Measurements from ENCODE around the gene CDK6.

CDK6 gene

DNA sequence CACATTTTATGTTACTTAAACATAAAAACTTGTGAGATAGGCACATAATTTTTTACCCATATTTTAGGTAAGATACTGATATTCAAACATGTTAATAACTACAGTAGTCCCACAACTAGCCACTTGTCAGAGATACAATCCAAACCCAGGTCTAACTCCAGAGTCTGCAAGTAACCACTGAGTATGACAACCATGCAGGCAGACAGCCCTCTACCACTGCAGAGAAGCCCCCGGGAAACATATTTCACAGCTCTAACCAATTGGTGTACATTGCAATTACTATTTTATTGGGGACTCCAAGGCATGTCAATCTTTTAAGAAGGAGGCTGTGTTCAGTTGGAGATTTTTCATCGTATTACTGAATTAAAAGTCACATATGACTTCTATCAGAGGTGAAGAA is 139.0 kb downstream of the CDK6 start:
- Mint-ChIP-seq H3K4me3 (no peak overlapping the region), H3K36me3 (ENCODE audit: low read depth) (peaks cover 38% of the 10 kb centered on the region), H3K27ac (peak overlapping the region; percentile 61), H3K27me3 (ENCODE audit: low read depth) (no peaks in the 10 kb centered on the region), H3K9me3 (peaks cover 6% of the 10 kb centered on the region), H3K4me1 (ENCODE audit: low read depth) (peaks cover 27% of the 10 kb centered on the region)
- no peak for DNase-seq (ENCODE audit: low spot score)

DNA sequence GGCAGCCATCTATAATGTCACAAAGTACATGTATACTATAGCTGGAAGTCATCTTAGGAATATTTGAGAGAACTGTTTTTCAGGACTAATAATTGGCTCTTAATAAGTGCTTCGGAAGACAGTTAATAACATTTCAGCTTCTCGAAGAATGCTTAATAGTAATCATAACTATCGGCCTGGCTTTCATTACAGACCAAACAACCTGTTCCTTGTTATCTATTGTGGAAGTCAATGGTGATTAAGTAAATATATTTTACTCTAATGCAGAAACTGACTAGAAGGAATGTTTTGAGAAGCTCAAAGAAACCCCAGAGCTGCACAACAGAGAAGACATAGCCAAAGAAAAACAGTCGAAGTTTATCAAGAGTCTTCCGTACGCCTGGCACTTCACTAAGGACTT is 139.4 kb downstream of the CDK6 start:
- H3K4me1 Mint-ChIP-seq (ENCODE audit: low read depth) = peaks cover 31% of the 10 kb centered on the region
- H3K27ac Mint-ChIP-seq = peak overlapping the region; percentile 61
- no peaks in the 10 kb centered on the region for H3K27me3 Mint-ChIP-seq (ENCODE audit: low read depth)
- peaks cover 37% of the 10 kb centered on the region for H3K36me3 Mint-ChIP-seq (ENCODE audit: low read depth)
- no peak for DNase-seq (ENCODE audit: low spot score)
- H3K4me3 Mint-ChIP-seq = no peak overlapping the region
- H3K9me3 Mint-ChIP-seq = peaks cover 6% of the 10 kb centered on the region

DNA sequence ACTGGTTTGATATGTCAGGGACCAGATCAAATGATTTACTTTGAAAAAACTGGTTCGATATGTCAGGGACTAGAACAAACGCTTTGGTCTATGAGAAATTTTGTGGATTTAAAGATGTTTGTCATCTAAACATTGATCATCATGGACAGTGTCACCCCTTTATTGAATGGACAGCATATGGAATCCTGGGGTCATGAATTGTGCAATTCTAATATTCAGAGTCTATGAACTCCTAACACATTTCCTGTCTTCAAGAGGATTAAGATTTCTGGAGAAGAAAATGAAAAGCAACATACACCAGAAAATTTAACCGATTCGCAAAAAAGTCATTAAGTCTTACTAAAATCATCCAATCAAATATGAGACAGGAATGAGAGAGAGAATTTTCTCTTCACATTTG is 139.8 kb downstream of the CDK6 start:
- Mint-ChIP-seq H3K27me3 (ENCODE audit: low read depth) (no peaks in the 10 kb centered on the region), H3K4me3 (no peak overlapping the region), H3K27ac (no peak overlapping the region), H3K9me3 (peaks cover 6% of the 10 kb centered on the region), H3K36me3 (ENCODE audit: low read depth) (peaks cover 36% of the 10 kb centered on the region), H3K4me1 (ENCODE audit: low read depth) (peaks cover 35% of the 10 kb centered on the region)
- no peak for DNase-seq (ENCODE audit: low spot score)

GRCh38 chr7:92695308-92696261 is 140.8 kb downstream of the CDK6 start:
- Mint-ChIP-seq H3K36me3 (ENCODE audit: low read depth) (peaks cover 33% of the 10 kb centered on the region), H3K4me1 (ENCODE audit: low read depth) (peaks cover 40% of the 10 kb centered on the region), H3K27me3 (ENCODE audit: low read depth) (no peaks in the 10 kb centered on the region), H3K9me3 (peaks cover 6% of the 10 kb centered on the region), H3K27ac (peak overlapping the region; percentile 32), H3K4me3 (peak overlapping the region; percentile 64)
- no peak for DNase-seq (ENCODE audit: low spot score)

- peaks cover 45% of the 10 kb centered on the region for H3K36me3 Mint-ChIP-seq (ENCODE audit: low read depth)
- peaks cover 12% of the 10 kb centered on the region for H3K9me3 Mint-ChIP-seq
- H3K4me1 Mint-ChIP-seq (ENCODE audit: low read depth) = peaks cover 45% of the 10 kb centered on the region
- H3K4me3 Mint-ChIP-seq = no peak overlapping the region
- no peaks in the 10 kb centered on the region for H3K27me3 Mint-ChIP-seq (ENCODE audit: low read depth)
- no peak for DNase-seq (ENCODE audit: low spot score)
- no peak overlapping the region for H3K27ac Mint-ChIP-seq
Measured at GRCh38 chr7:92694211-92694610, 142.2 kb downstream of the CDK6 start.

DNA sequence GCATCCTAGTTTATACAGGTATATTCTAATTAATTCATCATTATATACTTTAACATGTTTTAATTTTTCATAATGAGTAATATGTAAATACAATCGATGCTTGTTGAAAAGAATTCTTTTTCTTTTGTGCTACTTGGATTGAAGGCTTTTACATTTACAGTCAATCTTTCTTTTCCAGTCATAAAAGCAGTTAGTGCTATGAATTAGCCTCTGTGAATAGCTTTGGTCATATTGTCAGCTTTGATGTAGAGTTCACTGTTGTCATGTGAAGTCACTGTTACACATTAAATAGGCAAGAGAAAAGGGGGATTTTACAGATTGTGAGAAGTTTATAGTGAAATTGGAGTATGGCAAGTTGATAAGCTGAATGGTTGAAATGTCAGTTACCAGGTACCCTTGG is 142.9 kb downstream of the CDK6 start:
- Mint-ChIP-seq H3K4me3 (no peak overlapping the region), H3K27me3 (ENCODE audit: low read depth) (no peaks in the 10 kb centered on the region), H3K36me3 (ENCODE audit: low read depth) (peaks cover 51% of the 10 kb centered on the region), H3K27ac (no peak overlapping the region), H3K9me3 (peaks cover 19% of the 10 kb centered on the region), H3K4me1 (ENCODE audit: low read depth) (peaks cover 45% of the 10 kb centered on the region)
- no peak for DNase-seq (ENCODE audit: low spot score)

DNA sequence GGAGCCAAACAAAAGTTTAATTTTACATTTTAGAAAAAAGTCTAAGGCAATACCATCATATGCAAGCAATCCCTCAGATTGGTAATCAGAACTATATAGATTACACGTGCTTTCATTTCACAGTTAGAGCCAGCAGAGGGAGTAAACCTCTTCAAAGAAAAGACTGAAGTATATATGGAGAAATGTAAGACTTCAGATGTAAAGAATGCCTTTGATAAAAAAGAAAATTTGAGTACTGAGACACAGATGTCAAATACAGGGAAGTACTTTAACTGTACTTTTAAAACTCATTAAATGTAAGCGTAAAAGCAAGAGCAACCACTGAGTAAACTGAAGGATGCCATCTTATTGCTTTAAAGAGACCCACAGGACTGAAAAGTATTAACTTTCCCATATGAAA is 144.8 kb downstream of the CDK6 start:
- Mint-ChIP-seq H3K27me3 (ENCODE audit: low read depth) (no peaks in the 10 kb centered on the region), H3K4me3 (peak overlapping the region; percentile 24), H3K27ac (peak overlapping the region; percentile 72), H3K9me3 (peaks cover 19% of the 10 kb centered on the region), H3K36me3 (ENCODE audit: low read depth) (peaks cover 62% of the 10 kb centered on the region), H3K4me1 (ENCODE audit: low read depth) (peaks cover 52% of the 10 kb centered on the region)
- no peak for DNase-seq (ENCODE audit: low spot score)

DNA sequence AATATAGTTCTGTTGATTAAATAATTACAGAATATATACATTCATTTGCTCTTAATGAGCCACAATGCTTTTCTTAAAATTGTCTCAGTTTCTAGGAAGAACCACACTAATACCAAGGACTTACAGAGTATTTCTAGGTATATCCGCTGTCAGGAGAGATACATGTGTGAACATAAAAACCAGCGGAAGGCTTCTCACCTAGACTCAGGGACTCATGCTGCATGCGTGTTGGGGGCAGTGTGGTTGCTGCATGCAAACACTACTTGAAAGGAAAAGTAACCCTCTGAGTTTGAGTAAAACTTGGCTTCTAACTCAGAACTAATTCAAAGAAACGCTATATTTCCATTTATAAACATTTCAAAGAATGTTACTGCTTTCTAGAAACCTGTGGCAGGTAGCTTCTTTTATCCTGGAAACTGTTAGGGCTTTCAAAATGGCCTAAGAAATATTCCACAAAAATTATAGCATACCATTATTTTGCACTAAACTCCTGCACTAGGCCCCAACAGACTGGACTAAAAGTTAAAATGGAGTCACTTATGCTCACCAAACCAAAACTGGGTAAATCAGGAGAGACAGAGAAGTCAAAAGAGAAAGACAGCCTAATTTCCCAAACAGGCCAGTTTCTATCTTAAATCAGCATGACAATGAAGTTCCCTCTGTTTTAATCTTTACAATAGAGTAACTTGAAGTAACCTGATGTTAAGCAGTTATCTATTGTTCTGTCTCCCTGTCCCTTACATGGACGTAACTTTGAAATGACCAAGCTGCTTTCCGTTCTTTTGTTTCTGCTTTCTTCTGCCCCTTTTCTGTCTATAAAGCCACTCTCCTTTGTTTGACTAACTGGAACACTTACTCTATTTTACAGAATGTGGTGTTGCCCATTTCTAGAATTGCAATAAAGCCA is 151.0 kb downstream of the CDK6 start:
- Mint-ChIP-seq H3K4me3 (peak overlapping the region; percentile 47), H3K36me3 (ENCODE audit: low read depth) (peaks cover 78% of the 10 kb centered on the region), H3K9me3 (peaks cover 13% of the 10 kb centered on the region), H3K27me3 (ENCODE audit: low read depth) (no peaks in the 10 kb centered on the region), H3K27ac (peak overlapping the region; percentile 90), H3K4me1 (ENCODE audit: low read depth) (peaks cover 75% of the 10 kb centered on the region)
- DNase-seq (ENCODE audit: low spot score) = peak; percentile 75

GRCh38 chr7:92684274-92684673 is 152.1 kb downstream of the CDK6 start:
- Mint-ChIP-seq H3K27me3 (ENCODE audit: low read depth) (no peaks in the 10 kb centered on the region), H3K9me3 (peaks cover 8% of the 10 kb centered on the region), H3K4me1 (ENCODE audit: low read depth) (peaks cover 70% of the 10 kb centered on the region), H3K4me3 (peak overlapping the region; percentile 47), H3K27ac (peak overlapping the region; percentile 90), H3K36me3 (ENCODE audit: low read depth) (peaks cover 70% of the 10 kb centered on the region)
- DNase-seq (ENCODE audit: low spot score) = no peak

- H3K36me3 Mint-ChIP-seq (ENCODE audit: low read depth) = peaks cover 73% of the 10 kb centered on the region
- peak overlapping the region; percentile 47 for H3K4me3 Mint-ChIP-seq
- peaks cover 8% of the 10 kb centered on the region for H3K9me3 Mint-ChIP-seq
- no peak for DNase-seq (ENCODE audit: low spot score)
- H3K27ac Mint-ChIP-seq = peak overlapping the region; percentile 90
- H3K4me1 Mint-ChIP-seq (ENCODE audit: low read depth) = peaks cover 82% of the 10 kb centered on the region
- H3K27me3 Mint-ChIP-seq (ENCODE audit: low read depth) = no peaks in the 10 kb centered on the region
Measured at GRCh38 chr7:92682903-92683539, 153.4 kb downstream of the CDK6 start.

DNA sequence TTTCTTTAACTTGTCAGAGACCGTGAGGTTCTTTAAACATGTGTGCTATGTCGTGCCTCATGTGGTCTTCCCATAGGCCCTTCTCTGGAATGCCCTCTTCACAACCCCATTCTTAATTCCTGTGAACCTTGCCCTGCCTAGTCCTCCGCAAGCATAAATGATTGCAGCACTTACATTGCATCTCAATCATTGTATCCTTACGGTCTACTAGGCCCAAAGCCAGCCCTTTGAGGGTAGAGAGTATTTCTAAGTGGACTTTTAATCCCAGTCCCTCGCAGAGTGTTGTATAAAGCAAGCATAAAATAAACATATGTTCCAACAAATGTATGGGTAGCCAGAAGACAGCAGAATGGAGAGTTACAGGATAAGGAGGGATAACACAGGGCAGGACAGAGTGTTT is 154.0 kb downstream of the CDK6 start:
- Mint-ChIP-seq H3K9me3 (peaks cover 8% of the 10 kb centered on the region), H3K4me3 (peak overlapping the region; percentile 44), H3K36me3 (ENCODE audit: low read depth) (peaks cover 67% of the 10 kb centered on the region), H3K27ac (peak overlapping the region; percentile 90), H3K27me3 (ENCODE audit: low read depth) (no peaks in the 10 kb centered on the region), H3K4me1 (ENCODE audit: low read depth) (peaks cover 77% of the 10 kb centered on the region)
- DNase-seq (ENCODE audit: low spot score) = no peak

DNA sequence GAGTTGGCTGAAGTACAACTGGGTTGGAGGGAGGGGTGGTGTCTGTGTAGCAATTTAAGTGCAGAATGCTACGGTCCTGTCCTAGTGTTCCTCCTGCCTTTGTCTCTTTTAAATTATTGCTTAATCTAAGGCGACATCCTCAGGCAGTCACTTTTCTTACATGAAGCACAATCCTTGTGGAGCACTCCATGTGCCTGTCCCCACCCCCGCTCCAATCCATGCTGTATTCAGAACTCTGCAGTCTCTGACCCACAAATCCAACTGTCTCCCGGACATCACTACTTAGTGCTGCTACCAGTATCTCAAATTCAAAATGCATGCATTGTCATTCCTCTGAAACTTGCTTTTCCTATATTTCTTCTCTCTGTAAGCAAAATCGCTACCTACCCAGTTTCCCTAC is 154.7 kb downstream of the CDK6 start:
- peaks cover 64% of the 10 kb centered on the region for H3K36me3 Mint-ChIP-seq (ENCODE audit: low read depth)
- peak overlapping the region; percentile 90 for H3K27ac Mint-ChIP-seq
- H3K4me3 Mint-ChIP-seq = peak overlapping the region; percentile 44
- DNase-seq (ENCODE audit: low spot score) = no peak
- no peaks in the 10 kb centered on the region for H3K27me3 Mint-ChIP-seq (ENCODE audit: low read depth)
- peaks cover 8% of the 10 kb centered on the region for H3K9me3 Mint-ChIP-seq
- H3K4me1 Mint-ChIP-seq (ENCODE audit: low read depth) = peaks cover 70% of the 10 kb centered on the region

DNA sequence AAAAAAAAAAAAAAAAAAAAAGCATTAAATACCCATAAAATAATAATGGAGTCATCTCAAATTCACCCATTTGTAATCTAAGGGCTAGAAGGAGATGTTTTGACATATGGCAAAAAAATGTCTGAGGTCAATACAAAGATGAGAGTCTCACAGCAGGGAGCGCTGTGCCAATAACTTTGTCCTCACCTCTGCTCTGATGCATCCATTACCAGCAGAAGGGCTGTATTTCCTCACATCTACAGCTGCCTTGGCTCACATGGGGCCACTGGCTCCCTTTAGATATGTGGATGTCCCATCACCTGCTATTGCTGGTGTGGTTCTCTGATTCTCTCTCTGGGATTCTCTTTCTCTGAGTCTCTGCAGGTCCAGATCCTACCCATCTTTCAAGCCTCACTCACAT is 155.9 kb downstream of the CDK6 start:
- peak overlapping the region; percentile 90 for H3K27ac Mint-ChIP-seq

More for the DNA sequence above, 155.9 kb downstream of the CDK6 start:
- H3K4me3 Mint-ChIP-seq = peak overlapping the region; percentile 21
- H3K4me1 Mint-ChIP-seq (ENCODE audit: low read depth) = peaks cover 66% of the 10 kb centered on the region
- H3K36me3 Mint-ChIP-seq (ENCODE audit: low read depth) = peaks cover 63% of the 10 kb centered on the region
- no peaks in the 10 kb centered on the region for H3K27me3 Mint-ChIP-seq (ENCODE audit: low read depth)
- no peak for DNase-seq (ENCODE audit: low spot score)
- H3K9me3 Mint-ChIP-seq = peaks cover 8% of the 10 kb centered on the region
